Measurements from ENCODE around the gene EDRF1.

- TF ChIP-seq ZKSCAN1 (IDR thresholded peaks at IDR 0.05; ENCODE audit: low read length), result no peak
- TF ChIP-seq ESRRA (CRISPR knock-in tag; IDR thresholded peaks at IDR 0.05; ENCODE audit: low read depth), result no peak
- no peak for TF ChIP-seq RFX5 (IDR thresholded peaks at IDR 0.05; ENCODE audit: low read depth, low read length)
- no peak for TF ChIP-seq TEF (CRISPR knock-in tag; IDR thresholded peaks at IDR 0.05)
- no peak for TF ChIP-seq CTCF (CRISPR knock-in tag; IDR thresholded peaks at IDR 0.05)
- TF ChIP-seq FOXM1 (CRISPR knock-in tag; IDR thresholded peaks at IDR 0.05), result no peak
- no peak for TF ChIP-seq POLR2AphosphoS5 (IDR thresholded peaks at IDR 0.05; ENCODE audit: low read depth, low read length)
- no peak for TF ChIP-seq MAZ (IDR thresholded peaks at IDR 0.05; ENCODE audit: borderline replicate concordance, low read depth, low read length)
- TF ChIP-seq MAZ (CRISPR knock-in tag; IDR thresholded peaks at IDR 0.05; ENCODE audit: low read depth), result no peak
Measured at GRCh38 chr10:125761961-125762360, 42.5 kb downstream of the EDRF1 start.

All from HepG2 (cell line).